WERI-Rb-1 (cell line): ENCODE results near the gene ZFP36L2.

ENCODE experiments used
- DNase-seq: peaks from one replicate; pipeline ENCODE4 v3.0.0-alpha.2; 2020
- H3K27ac ChIP-seq: fragments of 250-450 bp; sonication (Bioruptor Pico); 2 replicates; pipeline ENCODE4 v1.5.1; 2020; ENCODE audit warnings: mild to moderate bottlenecking, moderate library complexity
- H3K27me3 ChIP-seq: fragments of 250-450 bp; sonication (Bioruptor Pico); 2 replicates; pipeline ENCODE4 v1.5.1; 2021; ENCODE audit warnings: mild to moderate bottlenecking, low read depth, moderate library complexity; ENCODE audit not compliant: insufficient read depth, severe bottlenecking
- H3K36me3 ChIP-seq: fragments of 250-450 bp; sonication (Bioruptor Pico); 2 replicates; pipeline ENCODE4 v1.5.1; 2020; ENCODE audit warnings: mild to moderate bottlenecking, moderate library complexity
- H3K4me3 ChIP-seq: 2 replicates; pipeline ENCODE4 v1.5.1; 2011; ENCODE audit warnings: low read depth, mild to moderate bottlenecking, control low read depth, low read length
- H3K9me3 ChIP-seq: fragments of 250-450 bp; sonication (Bioruptor Pico); 2 replicates; pipeline ENCODE4 v1.5.1; 2021; ENCODE audit warnings: mild to moderate bottlenecking, moderate library complexity; ENCODE audit not compliant: severe bottlenecking
- TF ChIP-seq, protein P1 (sequence below): IDR thresholded peaks from 2 replicates; pipeline ENCODE4 v1.5.1; 2011; ENCODE audit warnings: low read depth, mild to moderate bottlenecking, control low read depth, inconsistent platforms, low read length

The ZFP36L2 gene

DNA sequence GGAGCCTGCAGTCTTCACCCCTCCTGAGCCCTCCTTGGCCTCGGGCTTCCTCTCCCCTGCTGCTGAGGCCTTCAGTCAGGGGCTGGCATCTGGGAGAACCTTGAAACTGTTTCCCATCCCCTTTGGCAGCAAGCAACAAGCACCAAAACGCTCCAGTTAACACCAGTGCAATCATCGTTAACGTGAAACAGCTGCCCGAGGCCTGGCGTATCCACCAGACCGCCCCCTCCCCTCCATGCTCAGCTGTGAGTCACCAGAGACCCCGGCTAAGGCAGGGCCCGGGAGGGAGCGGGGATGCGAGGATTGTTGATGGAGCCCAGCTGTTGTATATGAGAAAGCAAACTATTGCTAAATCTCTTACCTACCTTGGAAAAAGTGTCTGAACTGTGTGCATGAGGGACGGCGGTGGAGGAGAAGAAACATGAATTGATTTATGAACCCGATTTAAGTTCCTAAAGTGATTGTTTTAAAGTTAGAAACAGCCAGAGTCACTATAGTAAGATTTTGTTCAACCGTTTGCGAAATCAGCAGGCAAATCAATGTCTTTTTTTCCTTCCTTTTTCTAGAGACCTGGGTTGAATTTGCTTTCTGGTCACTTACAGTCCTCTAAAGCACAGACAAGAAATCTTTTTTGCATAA lies 5.2 kb downstream of the ZFP36L2 start:
- Histone ChIP-seq H3K27me3 (no peaks in the 10 kb centered on the region), H3K36me3 (peaks cover 31% of the 10 kb centered on the region)
- DNase-seq, result no peak

DNA sequence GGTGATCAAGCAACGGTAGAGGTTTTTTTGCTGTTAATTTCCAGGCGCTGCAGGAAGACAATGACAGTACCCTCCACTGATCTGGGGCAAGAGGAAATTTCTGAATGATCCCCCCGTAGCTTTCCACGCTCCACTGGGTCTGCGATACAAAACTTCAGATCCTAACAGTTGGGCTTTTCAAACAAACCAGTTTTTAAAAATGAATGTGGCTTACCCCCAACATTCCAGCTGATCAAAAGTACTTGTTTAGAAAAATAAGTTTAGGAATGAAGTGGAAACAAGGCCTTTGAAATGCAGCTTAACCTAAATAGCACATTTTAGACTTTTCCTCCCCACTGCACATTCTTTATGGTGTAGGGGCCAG lies 5.7 kb downstream of the ZFP36L2 start:
- TF ChIP-seq, protein P1, sequence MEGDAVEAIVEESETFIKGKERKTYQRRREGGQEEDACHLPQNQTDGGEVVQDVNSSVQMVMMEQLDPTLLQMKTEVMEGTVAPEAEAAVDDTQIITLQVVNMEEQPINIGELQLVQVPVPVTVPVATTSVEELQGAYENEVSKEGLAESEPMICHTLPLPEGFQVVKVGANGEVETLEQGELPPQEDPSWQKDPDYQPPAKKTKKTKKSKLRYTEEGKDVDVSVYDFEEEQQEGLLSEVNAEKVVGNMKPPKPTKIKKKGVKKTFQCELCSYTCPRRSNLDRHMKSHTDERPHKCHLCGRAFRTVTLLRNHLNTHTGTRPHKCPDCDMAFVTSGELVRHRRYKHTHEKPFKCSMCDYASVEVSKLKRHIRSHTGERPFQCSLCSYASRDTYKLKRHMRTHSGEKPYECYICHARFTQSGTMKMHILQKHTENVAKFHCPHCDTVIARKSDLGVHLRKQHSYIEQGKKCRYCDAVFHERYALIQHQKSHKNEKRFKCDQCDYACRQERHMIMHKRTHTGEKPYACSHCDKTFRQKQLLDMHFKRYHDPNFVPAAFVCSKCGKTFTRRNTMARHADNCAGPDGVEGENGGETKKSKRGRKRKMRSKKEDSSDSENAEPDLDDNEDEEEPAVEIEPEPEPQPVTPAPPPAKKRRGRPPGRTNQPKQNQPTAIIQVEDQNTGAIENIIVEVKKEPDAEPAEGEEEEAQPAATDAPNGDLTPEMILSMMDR, result no peak
- H3K27ac ChIP-seq, result no peak overlapping the region; the same call in 1 of the 2 replicates
- DNase-seq, result no peak
- H3K27me3 ChIP-seq, result no peaks in the 10 kb centered on the region
- H3K36me3 ChIP-seq, result peaks cover 26% of the 10 kb centered on the region
- H3K9me3 ChIP-seq, result no peaks in the 10 kb centered on the region
- no peak overlapping the region for H3K4me3 ChIP-seq

More for the DNA sequence above, 5.2 kb downstream of the ZFP36L2 start:
- no peaks in the 10 kb centered on the region for H3K9me3 ChIP-seq
- TF ChIP-seq, protein P1, result no peak
- H3K4me3 ChIP-seq, result no peak overlapping the region
- H3K27ac ChIP-seq, result peak overlapping the region; percentile 3

DNA sequence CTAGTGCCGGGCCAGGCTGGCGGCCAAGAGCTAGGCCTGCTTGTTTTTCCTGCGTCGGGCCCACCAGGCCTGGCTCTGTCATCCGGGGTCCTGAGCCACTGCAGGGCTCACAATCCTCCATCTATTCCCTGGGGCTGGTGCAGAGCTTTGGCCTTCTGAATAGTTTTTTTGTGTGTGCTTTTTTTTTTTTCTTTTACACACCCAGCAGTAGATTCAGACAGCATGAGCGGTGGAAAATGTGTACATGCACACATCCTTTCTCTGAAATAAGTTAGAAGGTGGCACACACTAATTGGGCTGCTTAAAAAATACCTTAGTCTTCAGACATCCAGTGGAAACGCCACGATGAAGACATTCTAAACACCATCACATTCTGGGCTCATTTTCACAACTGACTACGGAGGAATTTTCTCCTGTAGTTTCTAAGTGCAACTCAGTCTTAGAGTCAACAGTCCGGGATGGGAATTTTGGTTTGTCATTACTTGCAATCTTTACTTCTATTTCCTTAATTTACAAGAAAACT lies 6.1 kb downstream of the ZFP36L2 start:
- no peaks in the 10 kb centered on the region for H3K27me3 ChIP-seq
- peak overlapping the region; percentile 69 for H3K27ac ChIP-seq
- H3K9me3 ChIP-seq, result no peaks in the 10 kb centered on the region
- peaks cover 25% of the 10 kb centered on the region for H3K36me3 ChIP-seq
- peak overlapping the region; percentile 48 for H3K4me3 ChIP-seq
- TF ChIP-seq, protein P1, result no peak
- no peak for DNase-seq

DNA sequence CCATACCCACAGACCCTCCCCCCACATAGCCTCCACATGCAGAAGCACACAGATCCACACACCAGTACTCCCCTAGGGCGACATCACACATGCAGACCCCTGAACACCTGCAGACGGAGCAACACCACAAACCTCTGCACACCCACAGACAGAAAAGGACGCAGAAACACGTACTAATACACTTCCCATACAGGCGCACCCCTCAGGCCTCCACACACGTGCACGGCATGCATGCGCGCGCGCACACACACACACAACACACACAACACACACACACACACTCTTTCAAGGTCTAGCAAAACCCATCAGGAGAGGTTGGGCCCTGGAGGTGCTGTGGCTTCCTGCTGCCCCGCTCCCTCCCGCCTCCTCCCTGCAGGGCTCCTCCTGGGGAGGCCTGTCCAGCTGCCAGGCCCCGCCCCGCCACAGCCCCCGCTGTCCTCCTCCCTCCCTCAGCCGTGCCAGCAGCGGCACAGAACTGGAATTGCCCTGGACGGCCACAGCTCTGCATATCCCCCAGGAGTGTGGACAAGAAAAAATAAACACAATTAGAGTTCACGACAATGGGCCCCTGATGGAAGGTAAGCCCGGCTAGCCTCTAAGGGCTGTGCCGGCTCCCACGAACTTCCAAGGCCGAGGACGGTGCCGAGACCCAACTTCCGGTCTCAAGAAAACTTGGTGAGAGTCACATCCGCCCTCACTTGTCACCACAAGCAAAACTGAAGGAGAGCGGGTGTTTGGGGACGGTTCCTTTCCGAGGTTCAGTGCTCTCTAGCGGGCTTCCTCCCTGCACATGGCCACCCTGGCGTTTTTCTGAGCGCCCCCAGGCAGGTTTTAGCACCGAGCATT lies 6.8 kb downstream of the ZFP36L2 start:
- Histone ChIP-seq H3K36me3 (peaks cover 20% of the 10 kb centered on the region), H3K27ac (peak overlapping the region; percentile 69), H3K27me3 (no peaks in the 10 kb centered on the region), H3K4me3 (peak overlapping the region; percentile 48), H3K9me3 (no peaks in the 10 kb centered on the region)
- TF ChIP-seq, protein P1, result no peak
- DNase-seq, result peak; percentile 86

DNA sequence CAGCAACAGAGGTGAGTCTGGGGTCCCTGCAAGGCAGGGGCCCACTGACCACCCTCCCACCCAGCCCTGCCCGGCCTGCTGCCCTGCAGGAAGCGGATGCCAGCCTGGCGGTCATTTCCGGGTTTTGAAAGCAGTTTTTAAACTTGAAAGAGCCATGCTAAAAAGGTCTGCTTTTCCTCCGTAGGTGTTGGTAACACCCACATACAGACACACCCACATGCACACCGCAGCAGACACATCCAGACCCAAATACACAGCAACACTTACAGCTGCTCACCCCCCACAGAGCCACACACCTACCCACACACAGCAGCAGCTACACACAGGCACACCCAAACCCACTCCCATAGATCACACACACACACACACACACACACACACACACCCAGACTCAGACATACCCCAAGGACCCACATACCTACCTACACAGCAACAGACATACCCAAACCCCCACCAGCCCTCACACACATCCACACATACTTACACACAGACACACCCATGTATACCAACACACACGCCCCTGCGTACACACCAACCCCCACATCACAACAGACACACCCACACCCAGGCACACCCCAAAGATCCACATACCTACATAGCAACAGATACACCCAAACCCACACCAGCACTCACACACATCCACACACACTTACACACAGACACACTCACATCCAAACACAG lies 7.6 kb downstream of the ZFP36L2 start:
- no peaks in the 10 kb centered on the region for H3K9me3 ChIP-seq
- TF ChIP-seq, protein P1, result no peak
- H3K36me3 ChIP-seq, result peaks cover 17% of the 10 kb centered on the region
- H3K27me3 ChIP-seq, result no peaks in the 10 kb centered on the region
- H3K27ac ChIP-seq, result peak overlapping the region; percentile 69
- no peak for DNase-seq
- H3K4me3 ChIP-seq, result no peak overlapping the region
